HG02798 (cell line): ENCODE data around the gene CPNE9.

Experiments
- ATAC-seq: cut with Tn5 transposase; IDR thresholded peaks from one replicate; pipeline ENCODE4 v1.9.1; 2021; ENCODE audit warnings: mild to moderate bottlenecking; ENCODE audit not compliant: unreplicated experiment, poor library complexity

CPNE9 gene

DNA sequence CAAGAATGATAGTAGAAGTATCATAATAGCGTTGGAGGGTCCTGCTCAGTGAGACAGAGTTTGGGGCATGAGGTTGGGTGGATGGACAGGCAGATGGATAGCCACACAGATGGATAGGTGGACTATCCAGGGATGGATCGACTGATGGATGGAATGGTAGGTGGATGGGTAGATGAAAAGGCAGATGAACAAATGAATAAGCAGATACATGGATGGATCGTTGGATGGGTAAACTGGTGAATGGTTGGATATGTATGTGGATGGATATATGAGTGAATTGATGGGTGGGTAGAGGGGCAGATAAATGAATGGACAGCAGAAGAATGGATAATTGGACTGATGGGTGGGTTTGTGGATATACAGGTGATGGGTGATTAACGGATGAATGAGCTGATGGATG lies 9.5 kb downstream of the CPNE9 start:
- no peak for ATAC-seq

DNA sequence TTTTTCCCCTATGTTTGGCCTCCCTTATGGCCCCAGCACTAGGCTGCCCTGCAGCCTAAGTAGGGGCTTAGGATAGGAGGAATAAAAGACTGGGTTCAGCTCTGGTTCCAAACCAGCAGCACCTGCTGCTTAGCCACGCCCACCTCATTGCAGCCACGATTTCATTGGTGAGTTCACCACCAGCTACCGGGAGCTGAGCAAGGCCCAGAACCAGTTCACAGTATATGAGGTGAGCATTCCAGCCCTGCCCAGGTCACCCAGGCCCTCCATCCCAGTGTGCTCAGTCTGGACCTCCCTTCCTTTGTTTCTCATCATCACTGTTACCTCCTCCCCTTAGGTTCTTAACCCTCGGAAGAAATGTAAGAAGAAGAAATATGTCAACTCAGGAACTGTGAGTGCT lies 11.5 kb downstream of the CPNE9 start:
- ATAC-seq, result no peak

DNA sequence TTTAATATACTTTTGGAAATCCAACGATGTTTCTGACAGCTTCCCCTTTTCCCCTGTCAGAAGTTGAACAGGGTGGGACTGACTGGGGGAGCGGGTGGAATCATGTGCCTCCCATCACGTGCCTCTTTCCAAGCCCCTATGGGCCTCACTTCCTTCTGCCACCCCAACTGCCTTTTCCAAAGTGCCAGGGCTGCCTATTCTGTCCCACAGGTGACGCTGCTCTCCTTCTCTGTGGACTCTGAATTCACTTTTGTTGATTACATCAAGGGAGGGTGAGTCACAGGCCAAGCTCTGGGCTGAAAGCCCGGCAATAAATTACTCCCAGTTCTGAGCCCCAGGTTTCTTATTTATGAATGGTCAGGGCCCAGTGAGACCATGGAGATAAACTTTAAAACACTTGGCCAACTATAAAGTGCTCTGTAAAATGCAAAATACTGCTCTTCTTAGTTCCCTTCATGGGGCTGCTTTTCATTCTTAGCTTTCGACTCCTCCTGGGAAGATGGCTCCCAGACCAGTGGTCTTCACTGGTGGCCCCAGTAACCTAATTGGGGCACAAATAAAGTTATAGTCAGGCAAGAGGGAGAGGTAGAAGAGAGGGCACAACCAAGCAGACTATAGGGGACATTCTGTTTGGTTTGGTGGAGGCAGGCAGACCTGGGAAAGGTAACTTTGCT lies 12.3 kb downstream of the CPNE9 start:
- ATAC-seq, result no peak

DNA sequence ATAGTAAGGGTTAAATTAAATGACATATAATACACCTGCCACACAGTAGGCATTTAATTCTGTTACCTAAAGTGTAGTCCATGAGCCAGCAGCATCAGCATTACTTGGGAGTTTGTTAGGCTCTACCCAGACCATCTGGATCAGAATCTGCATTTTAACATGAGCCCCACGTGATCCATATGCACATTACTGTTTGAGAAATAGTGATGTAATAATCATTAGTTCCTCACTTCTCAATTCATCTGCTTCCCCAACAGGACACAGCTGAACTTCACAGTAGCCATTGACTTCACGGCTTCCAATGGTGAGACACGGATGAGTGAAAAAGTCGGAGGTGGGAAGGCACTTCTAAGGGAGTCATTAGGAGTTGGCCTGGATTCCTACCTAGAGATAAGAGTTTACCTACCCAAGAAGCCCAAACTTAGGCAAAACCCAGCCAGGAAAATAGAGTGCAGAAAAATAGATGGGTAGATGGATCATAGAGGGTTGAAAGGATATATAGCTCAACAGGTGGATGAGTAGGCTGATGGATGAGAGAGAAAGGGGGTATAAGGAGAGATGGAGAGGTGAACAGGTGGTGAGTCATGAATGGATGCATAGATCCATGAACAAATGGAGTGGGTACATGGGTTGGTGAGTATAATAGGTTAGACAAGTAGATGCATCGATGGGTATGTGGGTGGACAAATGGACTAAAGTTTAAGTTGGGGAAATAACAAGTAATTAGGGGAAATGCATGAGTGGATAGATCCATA lies 13.3 kb downstream of the CPNE9 start:
- ATAC-seq, result no peak

DNA sequence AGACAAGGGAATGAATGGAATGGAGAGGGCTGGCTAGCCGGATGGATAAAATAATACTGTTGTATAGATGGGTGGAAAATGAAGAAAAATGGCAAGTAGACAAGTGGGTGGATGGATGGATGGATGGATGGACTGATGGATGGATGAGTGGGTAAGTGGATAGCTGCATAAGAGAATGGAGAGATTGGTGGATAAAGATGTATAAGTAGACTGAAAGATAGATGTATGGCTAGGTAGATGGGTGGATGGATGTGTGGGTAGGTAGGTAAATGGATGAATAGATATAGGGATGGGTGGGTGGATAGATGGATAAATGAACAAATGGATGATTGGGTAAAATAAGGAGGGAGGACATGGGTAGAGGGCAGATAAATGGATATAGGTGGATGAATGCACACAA lies 13.9 kb downstream of the CPNE9 start:
- no peak for ATAC-seq

DNA sequence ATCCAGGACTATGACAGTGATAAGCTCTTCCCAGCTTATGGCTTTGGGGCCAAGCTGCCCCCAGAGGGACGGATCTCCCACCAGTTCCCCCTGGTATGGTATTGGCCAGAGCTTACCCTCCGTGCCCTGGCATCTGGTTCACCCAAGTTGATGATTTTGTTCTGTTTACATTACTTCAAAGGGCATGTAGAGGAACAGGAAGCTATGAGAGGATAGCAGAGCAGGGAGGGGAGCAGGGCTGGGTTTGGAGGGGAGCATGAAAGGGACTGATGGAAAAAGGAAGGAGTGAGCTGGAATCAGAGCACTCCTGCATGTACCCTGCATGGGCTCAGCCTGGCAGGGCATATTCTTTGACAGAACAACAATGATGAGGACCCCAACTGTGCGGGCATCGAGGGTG lies 14.5 kb downstream of the CPNE9 start:
- no peak for ATAC-seq

DNA sequence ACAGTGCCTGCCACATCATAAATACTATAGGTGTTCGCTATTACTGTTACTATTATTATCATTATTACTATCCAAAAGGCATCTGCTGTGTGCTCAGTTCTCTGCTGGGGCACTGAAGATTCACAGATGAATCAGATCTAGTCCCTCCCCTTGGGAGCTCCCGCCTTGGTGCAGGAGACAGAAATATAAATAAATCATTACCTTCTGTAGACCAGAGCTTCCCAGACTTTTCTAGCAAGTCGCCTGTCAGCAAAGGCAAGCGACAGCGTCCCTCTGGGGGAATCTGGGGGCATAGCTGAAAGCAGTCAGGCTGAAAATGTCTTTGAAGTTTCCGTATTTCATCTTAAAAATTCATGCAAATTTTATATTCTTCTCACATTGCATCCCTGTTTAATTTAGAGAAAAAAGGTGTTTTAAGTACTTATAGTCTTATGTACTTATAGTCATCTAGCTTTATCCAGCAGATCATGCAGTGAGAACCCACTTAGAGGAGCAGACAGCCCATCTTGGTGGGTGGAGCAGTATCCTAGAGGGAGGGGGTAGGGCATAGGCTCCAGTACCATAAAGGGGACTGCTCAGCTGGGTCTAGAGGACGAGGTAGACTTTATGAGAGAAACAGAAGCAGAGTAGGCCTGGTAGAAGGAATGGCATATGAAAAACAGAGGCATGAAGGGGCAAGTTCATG lies 17.5 kb downstream of the CPNE9 start:
- no peak for ATAC-seq

DNA sequence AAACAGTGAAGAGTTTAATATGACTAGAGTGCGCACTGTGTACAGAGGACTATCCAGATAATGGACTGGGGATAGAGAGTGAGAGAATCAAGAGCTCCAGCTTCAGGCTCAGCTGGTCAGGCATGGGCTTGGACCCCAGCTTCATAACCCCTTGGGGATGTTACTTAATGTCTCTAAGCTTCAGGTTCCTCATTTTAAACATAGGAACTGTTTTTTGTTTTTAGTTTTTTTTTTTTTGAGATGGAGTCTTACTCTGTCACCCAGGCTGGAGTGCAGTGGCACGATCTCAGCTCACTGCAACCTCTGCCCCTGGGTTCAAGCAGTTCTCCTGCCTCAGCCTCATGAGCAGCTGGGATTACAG lies 18.0 kb downstream of the CPNE9 start:
- ATAC-seq, result no peak

DNA sequence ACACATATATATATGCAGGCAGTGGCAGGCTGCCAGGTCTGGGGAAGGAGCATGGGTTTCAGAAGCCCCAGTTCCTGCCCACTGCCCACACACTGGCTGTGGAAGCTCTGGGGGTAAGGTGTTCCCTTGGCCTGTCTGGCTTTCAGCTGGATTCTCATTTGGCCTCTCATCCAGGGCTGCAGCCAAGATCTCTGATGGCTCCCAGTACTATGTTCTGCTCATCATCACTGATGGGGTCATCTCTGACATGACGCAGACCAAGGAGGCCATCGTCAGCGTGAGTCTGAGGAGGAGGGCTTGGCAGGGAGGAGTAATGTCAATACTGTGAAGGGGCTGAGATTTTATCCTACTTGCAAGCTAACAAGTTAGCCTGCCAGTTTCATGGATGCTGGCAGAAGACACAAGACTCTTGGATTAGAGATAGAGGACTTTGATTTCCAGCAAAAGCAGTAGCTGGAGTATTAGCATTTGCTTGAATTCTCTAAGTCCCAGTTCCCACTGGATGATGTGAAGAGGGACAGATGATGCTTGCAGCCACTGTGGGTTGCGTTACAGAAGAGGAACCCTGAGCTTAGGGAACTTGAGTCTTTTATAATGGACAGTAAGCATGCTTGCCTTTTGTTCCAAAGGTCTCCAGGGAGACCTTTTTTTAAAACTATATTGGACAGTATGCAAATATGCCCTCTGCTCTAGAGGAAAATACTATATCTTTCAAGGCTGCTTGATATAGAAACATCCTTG lies 22.3 kb downstream of the CPNE9 start:
- ATAC-seq, result no peak

DNA sequence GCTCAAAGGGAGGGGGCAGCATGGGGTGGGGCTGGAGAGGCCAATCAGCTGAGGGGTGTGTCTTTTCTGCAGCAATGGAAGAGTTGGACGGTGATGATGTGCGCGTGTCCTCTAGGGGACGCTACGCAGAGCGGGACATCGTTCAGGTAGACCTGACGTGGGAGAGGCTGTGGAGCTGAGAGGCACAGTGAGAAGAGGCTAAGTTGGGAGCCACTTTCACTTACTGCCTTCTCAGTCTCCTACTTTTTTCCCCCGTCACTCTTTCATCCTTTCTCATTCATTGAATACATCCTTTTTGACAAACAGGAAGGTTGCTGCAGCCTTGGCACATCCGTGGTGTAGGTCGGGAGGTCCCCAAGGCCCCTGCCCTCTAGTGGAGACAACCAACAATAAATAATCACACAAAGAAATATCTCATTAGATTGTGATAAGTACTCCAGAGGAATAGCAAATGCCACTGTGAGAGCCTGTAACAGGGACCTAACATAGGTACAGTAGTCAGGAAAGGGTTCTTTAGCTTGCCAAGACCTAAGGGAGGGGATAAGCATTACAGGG lies 23.5 kb downstream of the CPNE9 start:
- ATAC-seq, result no peak

DNA sequence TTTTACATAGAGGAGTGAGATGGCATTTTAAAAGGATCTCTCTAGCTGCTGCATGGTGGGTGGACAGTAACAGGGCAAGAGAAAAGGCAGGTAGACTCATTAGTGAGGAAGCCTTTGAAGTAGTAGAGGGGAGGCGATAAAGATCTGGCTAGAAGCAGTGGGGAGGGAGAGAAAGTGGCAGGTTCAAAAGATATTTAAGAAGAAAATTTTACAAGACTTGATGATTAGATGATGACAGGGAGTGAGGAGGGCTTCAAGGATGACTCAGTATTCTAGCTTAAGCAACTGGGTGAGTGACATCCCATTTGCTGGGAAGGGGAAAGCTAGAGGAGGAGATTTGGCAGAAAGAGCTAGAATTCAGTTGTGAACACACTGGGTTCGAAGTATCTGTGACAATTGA lies 24.1 kb downstream of the CPNE9 start:
- no peak for ATAC-seq

DNA sequence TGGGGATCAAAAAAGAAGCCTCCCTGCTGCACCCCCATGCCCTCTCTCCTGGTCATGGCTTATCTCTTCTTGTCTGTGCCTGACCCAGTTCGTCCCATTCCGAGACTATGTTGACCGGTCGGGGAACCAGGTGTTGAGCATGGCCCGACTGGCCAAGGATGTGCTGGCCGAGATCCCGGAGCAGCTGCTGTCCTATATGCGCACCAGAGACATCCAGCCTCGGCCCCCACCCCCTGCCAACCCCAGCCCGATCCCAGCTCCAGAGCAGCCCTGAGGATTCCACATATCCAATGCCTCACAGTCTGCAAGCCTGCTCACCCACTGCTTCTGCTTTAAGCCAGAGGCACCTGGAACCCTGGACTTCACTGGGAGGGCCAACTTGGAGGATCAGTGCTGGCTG lies 25.8 kb downstream of the CPNE9 start:
- no peak for ATAC-seq

DNA sequence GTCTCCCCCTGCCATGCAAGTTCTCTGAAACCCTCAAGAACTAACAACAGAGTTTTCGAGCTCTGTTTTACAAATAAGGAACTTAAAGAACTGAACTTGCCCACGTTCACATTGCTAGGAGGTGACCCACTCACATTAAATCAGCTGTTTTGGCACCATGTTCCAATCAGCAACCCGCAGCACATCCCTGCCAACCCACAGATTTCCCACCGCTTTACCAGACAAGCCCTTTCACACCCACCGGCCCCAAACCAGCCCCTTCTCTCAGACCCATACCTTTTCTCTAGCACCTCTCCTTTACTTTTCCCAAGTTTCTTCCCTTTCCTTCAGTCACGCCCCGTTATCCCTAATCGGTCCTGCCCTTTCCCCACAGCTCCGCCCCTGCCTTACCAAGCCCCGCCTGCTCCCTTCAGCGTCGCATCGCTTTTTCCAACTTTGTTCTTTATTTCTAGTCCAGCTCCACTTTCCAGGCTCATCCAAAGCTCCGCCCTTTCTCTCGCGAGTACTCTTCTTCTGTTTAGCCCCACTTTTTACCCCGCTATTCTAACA lies 27.1 kb downstream of the CPNE9 start:
- ATAC-seq, result peak; percentile 47

DNA sequence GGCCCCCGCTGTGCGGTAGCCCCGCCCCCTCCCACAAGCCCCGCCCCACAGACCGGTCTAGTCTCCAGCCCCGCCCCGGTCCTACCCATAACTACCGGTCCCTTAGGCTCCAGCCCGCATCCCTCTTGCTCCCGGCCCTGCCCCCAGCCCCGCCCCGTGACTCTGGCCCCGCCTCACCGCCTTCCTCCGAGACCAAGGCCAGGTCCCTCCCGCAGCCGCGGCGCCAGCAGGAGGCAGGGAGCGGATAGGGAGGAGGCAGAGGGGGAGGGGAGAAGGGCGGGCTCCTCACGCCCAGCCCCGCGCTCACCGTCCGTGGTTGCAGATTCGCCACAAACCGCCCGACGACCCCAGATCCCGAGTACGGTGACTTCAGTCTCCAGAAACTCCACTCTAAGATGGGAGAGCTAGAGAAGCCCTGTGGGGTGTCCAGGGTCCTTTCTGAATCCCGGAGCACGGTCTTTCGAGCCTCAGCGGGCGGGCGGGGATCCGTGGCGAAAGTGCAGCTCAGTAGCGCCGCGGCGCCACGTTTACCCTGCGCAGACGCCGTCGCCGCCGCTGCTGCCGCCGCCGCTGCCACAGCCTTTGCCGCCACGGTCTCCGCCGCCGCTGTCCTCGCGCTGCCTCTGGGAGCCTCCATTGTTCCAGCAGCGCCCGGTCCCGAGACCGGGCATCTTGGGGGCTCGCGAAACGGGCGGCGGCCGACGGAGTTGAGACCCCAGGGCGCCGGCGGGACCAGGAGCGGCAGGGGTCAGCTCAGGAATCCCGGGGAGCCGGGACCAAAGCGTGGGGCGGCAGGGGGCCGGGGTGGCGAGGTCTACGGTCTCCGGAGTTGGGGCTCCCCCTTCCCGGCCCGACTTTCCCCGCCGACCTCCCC lies 27.8 kb downstream of the CPNE9 start, which contains the start of gene BRPF1:
Gene BRPF1, plus strand, starts transcription at position 530 of the 874 bp plus-strand sequence. CDS start 2,406 bp downstream, outside the sequence.
- ATAC-seq, result peak; percentile 95

DNA sequence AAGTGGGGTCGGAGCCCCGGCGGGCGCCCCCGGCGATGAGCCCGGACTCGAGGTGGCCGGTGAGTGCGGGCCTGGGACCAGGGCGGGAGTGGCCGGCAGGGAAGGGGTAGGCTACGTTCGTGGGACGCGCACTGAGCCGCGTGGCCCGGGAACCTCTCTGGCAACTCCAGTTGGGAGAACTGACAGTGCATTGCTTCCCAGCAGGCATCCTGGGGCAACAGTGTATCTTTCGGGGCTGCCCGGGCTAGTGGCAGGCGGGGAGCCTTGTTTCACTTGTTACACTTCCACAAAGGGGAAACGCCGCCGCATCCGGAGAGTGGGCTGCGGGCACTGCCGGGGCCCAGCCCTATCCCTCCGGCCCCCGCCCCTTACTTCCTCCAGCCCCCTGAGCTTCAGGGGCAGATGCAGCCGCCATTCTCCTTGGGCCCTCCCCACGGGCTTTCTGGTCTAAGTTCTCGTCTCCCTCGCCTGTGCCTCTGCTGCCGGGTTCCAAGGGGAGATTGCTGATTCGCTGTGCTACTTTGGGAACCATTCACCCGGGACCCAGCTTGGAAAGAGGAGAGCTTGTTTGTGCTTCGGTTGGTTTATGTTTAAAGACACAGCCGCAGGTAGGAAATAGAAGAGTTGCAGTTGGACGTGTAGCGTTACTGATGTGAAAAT lies 28.6 kb downstream of the CPNE9 start:
- peak; percentile 2 for ATAC-seq

DNA sequence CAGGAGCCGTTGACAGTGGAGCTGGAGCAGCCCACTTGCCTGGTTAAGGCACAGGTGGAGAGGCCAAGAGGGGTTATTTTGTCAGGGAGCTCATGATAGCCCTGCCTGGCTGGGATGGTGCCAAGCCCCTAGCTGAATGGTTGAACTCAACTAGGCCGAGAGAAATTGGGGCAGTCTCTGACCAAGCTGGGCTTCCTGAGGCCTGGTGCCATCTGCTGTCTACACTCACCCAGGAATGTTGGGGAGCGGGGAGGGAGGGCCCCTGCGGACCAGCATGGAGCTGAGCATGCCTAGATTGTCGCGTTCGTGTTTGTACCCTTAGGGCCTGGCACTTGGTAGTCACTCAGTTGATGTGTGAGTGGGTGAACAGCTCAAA lies 29.1 kb downstream of the CPNE9 start:
- ATAC-seq, result no peak

DNA sequence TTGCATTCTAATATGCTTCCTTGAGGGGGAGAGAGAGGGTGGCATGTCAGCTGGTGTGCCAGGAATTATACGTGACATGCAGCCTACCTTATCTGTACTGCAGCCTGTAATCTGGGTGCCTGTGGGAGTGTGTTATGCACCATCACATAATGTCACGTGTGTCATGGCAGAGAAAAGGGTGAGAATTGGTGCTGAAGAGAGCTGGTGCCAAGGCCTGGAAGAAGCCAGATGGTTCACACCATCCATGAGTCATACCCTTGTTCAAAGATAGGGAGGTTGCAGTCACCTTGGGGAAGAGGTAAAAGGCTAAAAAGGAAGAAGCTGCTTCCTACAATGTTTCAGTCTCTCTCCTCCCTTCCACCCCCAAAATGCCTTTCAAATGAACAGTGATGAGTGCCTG lies 33.2 kb downstream of the CPNE9 start:
- no peak for ATAC-seq

DNA sequence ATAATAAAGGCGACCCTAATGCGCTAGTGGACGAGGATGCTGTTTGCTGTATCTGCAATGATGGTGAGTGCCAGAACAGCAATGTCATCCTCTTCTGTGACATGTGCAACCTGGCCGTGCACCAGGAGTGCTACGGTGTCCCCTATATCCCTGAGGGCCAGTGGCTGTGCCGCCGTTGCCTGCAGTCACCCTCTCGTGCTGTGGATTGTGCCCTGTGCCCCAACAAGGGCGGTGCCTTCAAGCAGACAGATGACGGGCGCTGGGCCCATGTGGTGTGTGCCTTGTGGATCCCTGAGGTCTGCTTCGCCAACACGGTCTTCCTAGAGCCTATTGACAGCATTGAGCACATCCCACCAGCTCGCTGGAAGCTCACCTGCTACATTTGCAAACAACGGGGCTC lies 35.5 kb downstream of the CPNE9 start:
- ATAC-seq, result no peak

DNA sequence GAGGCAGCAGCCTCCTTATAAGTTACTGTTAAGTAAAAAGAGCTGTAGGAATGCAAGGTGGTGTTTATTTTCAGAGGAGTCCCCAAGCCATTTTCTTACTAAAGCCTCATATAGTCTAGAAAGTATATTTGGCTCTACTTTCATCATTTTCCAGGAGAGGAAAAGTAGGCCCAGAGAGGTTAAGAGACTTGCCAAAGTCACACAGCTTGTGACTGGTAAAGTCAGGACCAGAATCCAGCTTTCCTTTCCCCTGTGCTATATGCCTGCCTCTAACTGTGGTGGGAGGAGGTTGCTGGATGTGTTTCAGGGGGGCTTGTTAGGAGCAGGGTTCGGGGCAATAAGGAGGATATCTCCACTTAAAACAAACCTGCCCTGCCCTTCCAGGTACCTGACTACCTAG lies 38.9 kb downstream of the CPNE9 start:
- ATAC-seq, result no peak
